Measurements from ENCODE around the gene SMARCD1. TPM values are rescaled to one million over a fixed set of nuclear protein-coding genes. Genes with fewer than 3 reads are reported as not detected.
A peak's percentile ranks its signal among the peaks of the same experiment; 100 is the strongest.

Gene SMARCD1
- total and polyA plus RNA-seq, 9 of the 15 experiments (the other 6 are each of a cell fraction or from before 2014, with no cell fraction given), result 0.86 to 91.7 (median 48.0) TPM

DNA sequence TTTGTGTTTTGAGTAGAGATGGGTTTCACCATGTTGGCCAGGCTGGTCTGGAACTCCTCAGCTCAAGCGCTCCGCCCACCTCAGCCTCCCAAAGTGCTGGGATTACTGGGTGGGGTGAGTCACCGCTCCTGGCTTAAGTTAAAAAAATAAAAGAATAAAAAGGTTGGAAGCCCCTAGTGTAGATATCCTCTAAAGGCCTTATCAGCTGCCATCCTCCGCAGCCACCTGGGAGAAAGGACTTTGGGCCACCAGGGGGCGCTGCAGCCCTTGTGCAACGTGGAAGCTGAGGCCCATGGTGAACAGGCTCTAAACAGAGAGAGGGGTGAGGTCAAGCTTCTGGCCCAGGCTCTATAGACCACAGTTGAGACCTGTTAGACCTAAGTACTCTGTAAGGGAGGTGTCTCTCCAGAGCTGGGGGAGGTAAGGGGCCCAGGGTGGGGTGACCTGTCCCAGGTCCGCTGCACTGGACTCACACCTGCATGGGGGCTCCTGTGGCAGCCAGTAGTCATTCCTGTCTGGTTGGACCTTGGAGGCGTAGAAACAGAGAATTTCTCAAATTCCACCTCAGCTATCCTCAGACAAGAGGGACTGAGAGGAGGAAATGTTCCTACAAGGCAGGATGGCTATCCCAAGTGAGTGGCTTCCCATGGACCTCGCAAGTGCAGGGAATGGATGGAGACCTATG, 45.8 kb upstream of the SMARCD1 start (continued):
- TF ChIP-seq GATAD2A (IDR thresholded peaks at IDR 0.05), result 0 out of 2 replicates have a peak, but pooled peaks have one; percentile 20
- TF ChIP-seq STAG1 (CRISPR knock-in tag; IDR thresholded peaks at IDR 0.05; ENCODE audit: borderline replicate concordance), result peak; percentile 24; the same call in 1 of the 2 replicates
- no peak for TF ChIP-seq CBFB (CRISPR knock-in tag; IDR thresholded peaks at IDR 0.05)
- 0 out of 2 replicates have a peak, but pooled peaks have one; percentile 25 for TF ChIP-seq KLF6 (CRISPR knock-in tag; IDR thresholded peaks at IDR 0.05; ENCODE audit: borderline replicate concordance)
- peak; percentile 48 for TF ChIP-seq EGR1 (conservative IDR thresholded peaks at IDR 0.05)
- peak; percentile 78 for TF ChIP-seq CREM (IDR thresholded peaks at IDR 0.05; ENCODE audit: low read depth)
- TF ChIP-seq ZFX (CRISPR knock-in tag; IDR thresholded peaks at IDR 0.05), result peak; percentile 44; the same call in 1 of the 2 replicates
- TF ChIP-seq RCOR1 (IDR thresholded peaks at IDR 0.05; ENCODE audit: borderline replicate concordance in 1 of 2, low read depth in 2 of 2, low read length in 2 of 2), result peak in 1 of 2 experiments; percentile 83; a peak in 2 of 4 replicates
- 0 out of 2 replicates have a peak, but pooled peaks have one; percentile 39 for TF ChIP-seq ETV5 (CRISPR knock-in tag; IDR thresholded peaks at IDR 0.05; ENCODE audit: low read depth)
- TF ChIP-seq, protein P1, sequence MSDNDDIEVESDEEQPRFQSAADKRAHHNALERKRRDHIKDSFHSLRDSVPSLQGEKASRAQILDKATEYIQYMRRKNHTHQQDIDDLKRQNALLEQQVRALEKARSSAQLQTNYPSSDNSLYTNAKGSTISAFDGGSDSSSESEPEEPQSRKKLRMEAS (CRISPR knock-in tag; IDR thresholded peaks at IDR 0.05), result peak; percentile 34; the same call in 1 of the 2 replicates
- TF ChIP-seq, protein P2, sequence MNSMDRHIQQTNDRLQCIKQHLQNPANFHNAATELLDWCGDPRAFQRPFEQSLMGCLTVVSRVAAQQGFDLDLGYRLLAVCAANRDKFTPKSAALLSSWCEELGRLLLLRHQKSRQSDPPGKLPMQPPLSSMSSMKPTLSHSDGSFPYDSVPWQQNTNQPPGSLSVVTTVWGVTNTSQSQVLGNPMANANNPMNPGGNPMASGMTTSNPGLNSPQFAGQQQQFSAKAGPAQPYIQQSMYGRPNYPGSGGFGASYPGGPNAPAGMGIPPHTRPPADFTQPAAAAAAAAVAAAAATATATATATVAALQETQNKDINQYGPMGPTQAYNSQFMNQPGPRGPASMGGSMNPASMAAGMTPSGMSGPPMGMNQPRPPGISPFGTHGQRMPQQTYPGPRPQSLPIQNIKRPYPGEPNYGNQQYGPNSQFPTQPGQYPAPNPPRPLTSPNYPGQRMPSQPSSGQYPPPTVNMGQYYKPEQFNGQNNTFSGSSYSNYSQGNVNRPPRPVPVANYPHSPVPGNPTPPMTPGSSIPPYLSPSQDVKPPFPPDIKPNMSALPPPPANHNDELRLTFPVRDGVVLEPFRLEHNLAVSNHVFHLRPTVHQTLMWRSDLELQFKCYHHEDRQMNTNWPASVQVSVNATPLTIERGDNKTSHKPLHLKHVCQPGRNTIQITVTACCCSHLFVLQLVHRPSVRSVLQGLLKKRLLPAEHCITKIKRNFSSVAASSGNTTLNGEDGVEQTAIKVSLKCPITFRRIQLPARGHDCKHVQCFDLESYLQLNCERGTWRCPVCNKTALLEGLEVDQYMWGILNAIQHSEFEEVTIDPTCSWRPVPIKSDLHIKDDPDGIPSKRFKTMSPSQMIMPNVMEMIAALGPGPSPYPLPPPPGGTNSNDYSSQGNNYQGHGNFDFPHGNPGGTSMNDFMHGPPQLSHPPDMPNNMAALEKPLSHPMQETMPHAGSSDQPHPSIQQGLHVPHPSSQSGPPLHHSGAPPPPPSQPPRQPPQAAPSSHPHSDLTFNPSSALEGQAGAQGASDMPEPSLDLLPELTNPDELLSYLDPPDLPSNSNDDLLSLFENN (IDR thresholded peaks at IDR 0.05; ENCODE audit: low read depth in 2 of 2, low read length in 2 of 2), result peak in 1 of 2 experiments; percentile 23; a peak in 1 of 4 replicates
- TF ChIP-seq ZBED1 (IDR thresholded peaks at IDR 0.05), result no peak
- no peak for TF ChIP-seq MYNN (IDR thresholded peaks at IDR 0.05)
- no peak for TF ChIP-seq MYNN (CRISPR knock-in tag; IDR thresholded peaks at IDR 0.05)
- TF ChIP-seq ZNF785 (CRISPR knock-in tag; IDR thresholded peaks at IDR 0.05), result no peak
- no peak for TF ChIP-seq KAT8 (IDR thresholded peaks at IDR 0.05; ENCODE audit: low read depth)
- no peak for TF ChIP-seq SNRNP70 (optimal IDR thresholded peaks at IDR 0.05; ENCODE audit: low read depth, low read length)
- TF ChIP-seq MTA1 (IDR thresholded peaks at IDR 0.05; ENCODE audit: borderline replicate concordance), result no peak
- TF ChIP-seq ATF1 (CRISPR knock-in tag; IDR thresholded peaks at IDR 0.05), result no peak
- TF ChIP-seq ATF1 (tag; IDR thresholded peaks at IDR 0.05), result peak; percentile 51
- TF ChIP-seq, protein P3, sequence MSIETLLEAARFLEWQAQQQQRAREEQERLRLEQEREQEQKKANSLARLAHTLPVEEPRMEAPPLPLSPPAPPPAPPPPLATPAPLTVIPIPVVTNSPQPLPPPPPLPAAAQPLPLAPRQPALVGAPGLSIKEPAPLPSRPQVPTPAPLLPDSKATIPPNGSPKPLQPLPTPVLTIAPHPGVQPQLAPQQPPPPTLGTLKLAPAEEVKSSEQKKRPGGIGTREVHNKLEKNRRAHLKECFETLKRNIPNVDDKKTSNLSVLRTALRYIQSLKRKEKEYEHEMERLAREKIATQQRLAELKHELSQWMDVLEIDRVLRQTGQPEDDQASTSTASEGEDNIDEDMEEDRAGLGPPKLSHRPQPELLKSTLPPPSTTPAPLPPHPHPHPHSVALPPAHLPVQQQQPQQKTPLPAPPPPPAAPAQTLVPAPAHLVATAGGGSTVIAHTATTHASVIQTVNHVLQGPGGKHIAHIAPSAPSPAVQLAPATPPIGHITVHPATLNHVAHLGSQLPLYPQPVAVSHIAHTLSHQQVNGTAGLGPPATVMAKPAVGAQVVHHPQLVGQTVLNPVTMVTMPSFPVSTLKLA (conservative IDR thresholded peaks at IDR 0.05), result peak in 1 of 2 experiments; percentile 35; a peak in 1 of 4 replicates
- TF ChIP-seq KDM2B (CRISPR knock-in tag; IDR thresholded peaks at IDR 0.05), result 0 out of 2 replicates have a peak, but pooled peaks have one; percentile 51
- TF ChIP-seq, protein P4, sequence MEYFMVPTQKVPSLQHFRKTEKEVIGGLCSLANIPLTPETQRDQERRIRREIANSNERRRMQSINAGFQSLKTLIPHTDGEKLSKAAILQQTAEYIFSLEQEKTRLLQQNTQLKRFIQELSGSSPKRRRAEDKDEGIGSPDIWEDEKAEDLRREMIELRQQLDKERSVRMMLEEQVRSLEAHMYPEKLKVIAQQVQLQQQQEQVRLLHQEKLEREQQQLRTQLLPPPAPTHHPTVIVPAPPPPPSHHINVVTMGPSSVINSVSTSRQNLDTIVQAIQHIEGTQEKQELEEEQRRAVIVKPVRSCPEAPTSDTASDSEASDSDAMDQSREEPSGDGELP (CRISPR knock-in tag; IDR thresholded peaks at IDR 0.05; ENCODE audit: borderline replicate concordance), result peak; percentile 92
- TF ChIP-seq ARNT (IDR thresholded peaks at IDR 0.05), result 0 out of 4 replicates have a peak, but pooled peaks of 1 of the 2 experiments have one; percentile 23

Data from K562 (cell line).